Stimulated activated CD8-positive, alpha-beta memory T cell treated with anti-CD3 and anti-CD28 coated beads, Interleukin-2, amount 100 ng/mL, for 48 hours (primary cell): ENCODE measurements around the gene NCL.

ENCODE experiments used
- DNase-seq, 2 donors: peaks; one replicate each; pipeline ENCODE4 v3.0.0-alpha.2; 2020; ENCODE audit warnings: low read depth in 2 of 2

Gene NCL

GRCh38 chr2:231463698-231464575, at the start of gene NCL:
NCL (minus strand) TSS chr2:231464484; CDS start chr2:231464353, 131 bp downstream.
- peak; percentile 70 to 76 for DNase-seq

GRCh38 chr2:231513746-231514224, 49.5 kb upstream of the NCL start:
- DNase-seq, result no peak

- DNase-seq, result no peak
These were observed 47.9 kb upstream of the NCL start for GRCh38 chr2:231512222-231512621.

- no peak for DNase-seq
These were observed 39.5 kb upstream of the NCL start for GRCh38 chr2:231503766-231504165.

GRCh38 chr2:231502596-231502995, 38.3 kb upstream of the NCL start:
- no peak for DNase-seq

- DNase-seq, result no peak
These were observed 33.4 kb upstream of the NCL start for GRCh38 chr2:231497651-231498050.

- DNase-seq, result no peak
These were observed 30.4 kb upstream of the NCL start for GRCh38 chr2:231494669-231495068.

GRCh38 chr2:231490801-231491200, 26.5 kb upstream of the NCL start:
- no peak for DNase-seq

GRCh38 chr2:231489990-231490389, 25.7 kb upstream of the NCL start:
- DNase-seq, result peak in 1 of 2 donors; percentile 28

GRCh38 chr2:231488331-231488730, 24.0 kb upstream of the NCL start:
- no peak for DNase-seq

- DNase-seq, result no peak
These were observed 22.7 kb upstream of the NCL start for GRCh38 chr2:231486851-231487596.

GRCh38 chr2:231483398-231484329, 19.4 kb upstream of the NCL start:
- peak in 1 of 2 donors; percentile 15 for DNase-seq

GRCh38 chr2:231482806-231483391, 18.6 kb upstream of the NCL start:
- peak; percentile 64 to 69 for DNase-seq

- no peak for DNase-seq
These were observed 16.5 kb upstream of the NCL start for GRCh38 chr2:231480781-231481180.

GRCh38 chr2:231479455-231479854, 15.2 kb upstream of the NCL start:
- DNase-seq, result no peak

- DNase-seq, result no peak
These were observed 12.6 kb upstream of the NCL start for GRCh38 chr2:231476920-231477319.

- DNase-seq, result no peak
These were observed 11.7 kb upstream of the NCL start for GRCh38 chr2:231475965-231476364.

- DNase-seq, result no peak
These were observed 8.5 kb upstream of the NCL start for GRCh38 chr2:231472816-231473215.

GRCh38 chr2:231470246-231470900, 6.1 kb upstream of the NCL start:
- no peak for DNase-seq

- DNase-seq, result no peak
These were observed 5.3 kb upstream of the NCL start for GRCh38 chr2:231469583-231469950.
